Measurements from ENCODE around the gene GPR156. TPM values are rescaled to one million over a fixed set of nuclear protein-coding genes. Genes with fewer than 3 reads are reported as not detected.

The GPR156 gene
- total RNA-seq, 1 donor: 0.42 TPM

DNA sequence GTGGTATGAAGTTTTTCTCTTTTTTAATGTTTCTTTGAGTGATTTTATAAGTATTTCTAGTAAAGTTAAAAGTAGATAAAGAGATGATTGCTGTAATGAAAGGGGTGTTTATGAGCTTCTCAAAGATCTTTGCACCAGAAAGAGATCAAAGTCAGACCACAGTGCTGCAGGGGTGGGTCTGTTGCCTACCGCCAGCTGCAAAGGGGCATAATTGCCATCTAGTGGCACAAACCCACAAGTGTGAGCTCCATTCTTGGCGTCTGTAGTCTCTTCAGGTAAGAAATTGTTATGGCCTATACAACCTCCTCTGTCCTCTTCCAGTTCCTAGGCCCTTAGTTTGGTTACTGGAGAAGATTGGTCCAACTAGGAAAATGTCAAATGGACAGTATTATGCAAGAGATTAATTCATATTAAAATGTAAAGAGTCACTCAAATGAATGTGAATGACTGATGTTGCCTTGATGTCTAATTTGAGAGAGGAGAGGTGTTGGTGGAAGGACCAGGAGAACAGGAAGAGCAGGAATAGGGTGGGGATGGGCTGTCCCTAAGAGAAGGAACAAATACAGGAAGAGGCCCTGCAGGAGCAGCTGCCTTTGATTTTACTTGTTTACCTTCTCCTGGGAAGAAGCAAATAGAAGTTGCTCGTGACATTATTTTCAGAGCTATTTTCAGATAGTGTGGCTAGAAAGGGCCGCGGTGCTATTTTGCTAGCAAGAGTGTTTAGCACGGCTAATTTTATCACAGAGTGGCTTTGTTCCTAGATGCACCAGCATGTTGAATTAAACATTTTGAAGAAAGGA, 137.8 kb downstream of the GPR156 start:
- Histone ChIP-seq H3K4me3 (ENCODE audit: low read length) (no peak overlapping the region), H3K9me3 (ENCODE audit: low read depth, low read length) (no peaks in the 10 kb centered on the region), H3K4me1 (ENCODE audit: insufficient read depth, low read length) (peaks cover 7% of the 10 kb centered on the region), H3K27me3 (ENCODE audit: insufficient read depth, low read length) (no peaks in the 10 kb centered on the region)

DNA sequence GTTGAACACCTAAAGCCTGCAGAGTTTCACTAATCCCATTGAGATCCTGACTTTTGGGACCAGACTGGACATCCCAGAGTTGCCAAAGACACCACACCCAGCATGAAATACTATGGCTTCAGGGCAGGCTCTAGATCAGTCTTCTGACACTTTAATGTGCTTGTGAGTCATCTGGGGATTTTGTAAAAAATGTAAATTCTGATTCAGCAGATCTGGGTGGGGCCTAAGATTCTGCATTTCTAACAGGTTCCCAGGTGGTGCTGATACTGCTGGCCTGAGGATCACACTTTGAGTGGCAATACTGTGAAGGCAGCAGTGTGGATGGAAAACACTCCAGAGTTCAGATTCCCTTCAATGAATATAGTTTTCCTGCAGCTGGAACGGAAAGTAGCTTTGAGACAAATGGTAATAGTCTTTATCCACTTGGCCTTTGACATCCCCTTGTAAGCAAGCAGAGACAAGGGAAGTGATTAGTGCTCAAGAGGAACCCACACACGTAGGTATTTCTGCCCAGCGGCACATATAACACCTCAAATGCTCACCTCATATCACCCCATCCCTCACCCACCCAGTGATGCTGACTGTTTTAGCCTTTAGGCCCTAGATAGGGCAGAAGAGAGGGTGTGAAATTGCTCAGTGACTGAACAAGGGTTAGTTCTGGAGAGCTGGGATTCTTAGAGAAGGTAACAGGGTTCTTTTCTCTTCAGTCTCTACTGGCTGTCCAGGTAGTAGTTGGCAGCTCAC, 139.3 kb downstream of the GPR156 start:
- no peaks in the 10 kb centered on the region for H3K27me3 ChIP-seq (ENCODE audit: insufficient read depth, low read length)
- H3K4me1 ChIP-seq (ENCODE audit: insufficient read depth, low read length): peaks cover 7% of the 10 kb centered on the region
- H3K4me3 ChIP-seq (ENCODE audit: low read length): no peak overlapping the region
- no peaks in the 10 kb centered on the region for H3K9me3 ChIP-seq (ENCODE audit: low read depth, low read length)

DNA sequence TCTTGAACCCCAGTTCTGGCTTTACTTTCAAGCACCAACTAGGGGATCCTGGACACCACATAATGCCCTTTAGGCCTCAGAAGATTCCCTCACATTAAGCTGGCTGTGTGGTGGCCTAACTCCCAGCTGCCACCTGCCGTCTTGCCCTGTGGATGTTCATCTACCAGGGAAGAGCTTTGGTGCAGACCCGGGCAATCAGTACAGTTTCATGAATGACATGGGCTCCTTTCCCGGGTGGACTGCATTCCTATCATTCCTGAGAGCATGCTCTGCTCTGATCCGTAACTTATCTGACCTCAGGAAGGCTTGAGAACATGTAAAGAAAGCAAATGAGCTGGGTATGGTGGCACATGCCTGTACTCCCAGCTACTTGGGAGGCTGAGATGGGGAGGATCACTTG, 140.8 kb downstream of the GPR156 start:
- H3K27me3 ChIP-seq (ENCODE audit: insufficient read depth, low read length): no peaks in the 10 kb centered on the region
- no peak overlapping the region for H3K4me3 ChIP-seq (ENCODE audit: low read length)
- peaks cover 7% of the 10 kb centered on the region for H3K4me1 ChIP-seq (ENCODE audit: insufficient read depth, low read length)
- H3K9me3 ChIP-seq (ENCODE audit: low read depth, low read length): no peaks in the 10 kb centered on the region

DNA sequence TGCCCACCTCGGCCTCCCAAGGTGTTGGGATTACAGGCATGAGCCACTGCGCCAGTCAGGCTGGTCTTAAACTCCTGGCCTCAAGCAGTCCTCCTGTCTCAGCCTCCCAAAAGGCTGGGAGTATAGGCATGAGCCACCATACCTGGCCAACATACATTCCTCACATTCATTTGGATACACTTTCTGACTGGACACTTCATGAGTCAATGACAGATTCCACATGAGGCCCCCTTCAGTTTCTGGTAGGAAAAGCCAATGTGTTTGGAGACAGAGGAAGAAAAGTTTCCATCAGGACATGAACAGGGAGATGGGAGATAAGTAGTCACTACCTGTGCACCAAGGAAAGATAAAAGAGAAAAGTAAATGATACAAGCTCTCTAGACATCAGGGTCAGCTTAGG, 141.3 kb downstream of the GPR156 start:
- Histone ChIP-seq H3K27me3 (ENCODE audit: insufficient read depth, low read length) (no peaks in the 10 kb centered on the region), H3K4me1 (ENCODE audit: insufficient read depth, low read length) (peaks cover 5% of the 10 kb centered on the region), H3K9me3 (ENCODE audit: low read depth, low read length) (no peaks in the 10 kb centered on the region), H3K4me3 (ENCODE audit: low read length) (no peak overlapping the region)

DNA sequence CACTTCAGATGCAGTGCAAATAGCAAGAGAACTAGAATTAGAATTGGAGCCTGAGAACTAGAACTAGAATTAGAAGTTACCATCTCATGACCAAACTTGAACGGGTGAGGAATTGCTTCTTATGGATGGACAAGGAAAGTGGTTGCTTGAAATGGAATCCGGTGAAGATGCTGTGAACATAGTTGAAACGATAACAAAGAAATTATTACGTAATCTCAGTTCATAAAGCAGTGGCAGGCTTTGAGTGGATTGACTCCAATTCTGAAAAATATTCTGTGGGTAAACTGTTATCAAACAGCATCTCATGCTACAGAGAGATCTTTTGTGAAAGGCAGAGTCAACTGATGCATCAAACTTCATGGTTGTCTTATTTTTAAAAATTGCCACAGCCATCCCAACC, 142.8 kb downstream of the GPR156 start:
- H3K4me3 ChIP-seq (ENCODE audit: low read length): no peak overlapping the region

DNA sequence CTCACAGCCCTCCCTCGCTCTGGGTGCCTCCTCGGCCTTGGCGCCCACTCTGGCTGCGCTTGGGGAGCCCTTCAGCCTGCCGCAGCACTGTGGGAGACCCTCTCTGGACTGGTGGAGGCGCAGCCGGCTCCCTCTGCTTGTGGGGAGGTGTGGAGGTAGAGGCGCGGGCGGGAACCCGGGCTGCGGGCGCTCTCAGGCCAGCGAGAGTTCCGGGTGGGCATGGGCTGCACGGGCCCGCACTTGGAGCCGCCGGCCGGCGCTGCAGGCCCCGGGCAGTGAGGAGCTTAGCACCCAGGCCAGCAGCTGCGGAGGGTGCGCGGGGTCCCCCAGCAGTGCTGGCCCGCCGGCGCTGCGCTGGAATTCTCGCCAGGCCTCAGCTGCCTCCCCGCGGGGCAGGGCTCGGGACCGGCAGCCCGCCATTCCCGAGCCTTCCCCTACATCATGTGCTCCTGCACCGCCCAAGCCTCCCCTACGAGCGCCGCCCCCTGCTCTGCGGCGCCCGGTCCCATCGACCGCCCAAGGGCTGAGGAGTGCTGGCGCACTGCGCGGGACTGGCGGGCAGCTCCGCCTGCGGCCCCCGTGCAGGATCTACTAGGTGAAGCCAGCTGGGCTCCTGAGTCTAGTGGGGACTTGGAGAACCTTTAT, 144.8 kb downstream of the GPR156 start:
- no peaks in the 10 kb centered on the region for H3K27me3 ChIP-seq (ENCODE audit: insufficient read depth, low read length)
- no peaks in the 10 kb centered on the region for H3K4me1 ChIP-seq (ENCODE audit: insufficient read depth, low read length)
- no peak overlapping the region for H3K4me3 ChIP-seq (ENCODE audit: low read length)
- no peaks in the 10 kb centered on the region for H3K9me3 ChIP-seq (ENCODE audit: low read depth, low read length)

More for the DNA sequence above, 142.8 kb downstream of the GPR156 start:
- no peaks in the 10 kb centered on the region for H3K4me1 ChIP-seq (ENCODE audit: insufficient read depth, low read length)
- H3K27me3 ChIP-seq (ENCODE audit: insufficient read depth, low read length): no peaks in the 10 kb centered on the region
- H3K9me3 ChIP-seq (ENCODE audit: low read depth, low read length): no peaks in the 10 kb centered on the region

DNA sequence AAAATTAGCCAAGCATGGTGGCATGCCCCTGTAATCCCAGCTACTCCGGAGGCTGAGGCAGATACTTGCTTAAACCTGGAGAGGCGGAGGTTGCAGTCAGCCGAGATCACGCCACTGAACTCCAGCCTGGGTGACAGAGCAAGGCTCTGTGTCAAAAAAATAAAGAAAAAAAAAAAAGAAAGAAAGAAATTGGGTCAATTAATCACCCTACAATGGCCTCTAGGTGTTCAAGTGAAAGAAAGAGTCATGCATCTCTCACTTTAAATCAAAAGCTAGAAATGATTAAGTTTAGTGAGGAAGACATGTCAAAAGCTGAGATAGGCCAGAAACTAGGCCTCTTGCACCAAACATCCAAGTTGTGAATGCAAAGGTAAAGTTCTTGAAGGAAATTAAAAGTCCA, 145.9 kb downstream of the GPR156 start:
- no peak overlapping the region for H3K4me3 ChIP-seq (ENCODE audit: low read length)
- H3K9me3 ChIP-seq (ENCODE audit: low read depth, low read length): no peaks in the 10 kb centered on the region
- H3K27me3 ChIP-seq (ENCODE audit: insufficient read depth, low read length): no peaks in the 10 kb centered on the region
- H3K4me1 ChIP-seq (ENCODE audit: insufficient read depth, low read length): no peaks in the 10 kb centered on the region

DNA sequence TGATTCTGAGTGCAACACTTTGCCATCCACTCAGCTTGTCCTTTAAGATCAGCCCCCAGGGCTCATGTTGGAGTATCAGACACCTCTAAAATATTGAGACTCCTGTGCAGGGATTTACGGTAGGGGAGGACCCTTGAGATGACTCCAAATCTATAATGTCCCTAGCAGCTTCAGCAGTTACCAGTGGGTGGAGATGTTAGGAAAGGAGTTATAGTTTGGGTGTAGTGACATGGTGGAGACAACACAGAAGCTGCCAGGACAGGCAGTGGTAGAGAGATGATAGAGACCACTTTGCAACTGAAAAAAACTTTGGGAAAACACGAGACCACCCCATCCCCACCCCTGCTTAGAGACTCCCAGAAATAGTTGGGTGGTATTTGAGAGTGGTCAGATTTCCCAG, 147.5 kb downstream of the GPR156 start:
- Histone ChIP-seq H3K4me1 (ENCODE audit: insufficient read depth, low read length) (no peaks in the 10 kb centered on the region), H3K9me3 (ENCODE audit: low read depth, low read length) (no peaks in the 10 kb centered on the region), H3K4me3 (ENCODE audit: low read length) (no peak overlapping the region), H3K27me3 (ENCODE audit: insufficient read depth, low read length) (no peaks in the 10 kb centered on the region)

DNA sequence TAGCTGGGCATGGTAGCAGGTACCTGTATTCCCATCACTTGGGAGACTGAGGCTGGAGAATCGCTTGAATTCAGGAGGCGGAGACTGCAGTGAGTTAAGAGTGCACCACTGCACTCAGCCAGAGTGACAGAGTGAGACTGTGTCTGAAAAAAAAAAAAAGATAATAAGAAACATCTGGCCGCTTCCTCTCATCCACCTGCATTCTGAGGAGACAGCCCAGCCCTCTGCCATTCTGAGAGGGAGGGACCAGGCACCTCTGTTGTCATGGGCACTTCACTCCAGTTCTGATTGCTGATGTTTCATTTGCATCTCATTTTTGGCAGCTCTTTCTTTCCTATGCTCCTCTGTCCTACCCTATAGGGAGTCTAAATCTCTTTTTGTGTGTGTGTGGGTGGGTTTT, 154.4 kb downstream of the GPR156 start:
- no peaks in the 10 kb centered on the region for H3K4me1 ChIP-seq (ENCODE audit: insufficient read depth, low read length)
- no peaks in the 10 kb centered on the region for H3K9me3 ChIP-seq (ENCODE audit: low read depth, low read length)
- no peaks in the 10 kb centered on the region for H3K27me3 ChIP-seq (ENCODE audit: insufficient read depth, low read length)
- H3K4me3 ChIP-seq (ENCODE audit: low read length): no peak overlapping the region

DNA sequence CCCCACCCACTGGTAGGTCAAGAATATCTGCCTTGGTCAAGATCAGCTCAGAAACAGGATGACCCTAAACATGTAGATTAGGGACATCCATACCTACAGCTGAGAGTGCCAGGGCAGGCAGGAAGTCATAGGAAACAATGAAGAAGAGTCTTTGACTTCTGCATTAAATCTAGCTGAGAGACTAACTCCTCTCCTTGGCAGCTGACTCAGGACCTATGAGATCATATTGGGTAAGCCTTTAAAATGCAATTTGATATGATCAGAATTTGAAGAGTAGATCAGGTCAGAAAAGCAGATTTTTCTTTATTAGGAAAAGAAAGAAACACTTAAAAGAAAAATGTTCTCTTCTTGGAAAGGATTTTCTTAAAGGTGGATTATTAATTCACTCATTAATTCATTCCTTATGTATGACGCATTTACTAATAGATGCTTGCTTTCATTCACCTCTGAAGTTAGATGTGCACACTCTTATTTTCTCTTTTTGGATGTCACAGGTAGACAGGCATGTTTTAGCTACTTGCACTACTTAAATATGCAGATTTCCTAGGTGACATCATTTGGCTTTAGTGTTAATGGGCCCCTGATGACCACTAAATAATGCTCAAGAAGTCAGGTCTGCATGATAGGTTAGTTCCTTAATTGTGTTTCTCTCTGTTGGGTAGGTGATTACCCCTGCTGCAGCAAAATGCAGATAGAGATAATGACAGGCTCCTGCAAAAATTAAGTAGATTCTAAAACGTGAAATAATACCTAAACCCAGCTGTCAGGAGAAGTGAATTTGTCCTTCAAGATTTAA, 155.1 kb downstream of the GPR156 start:
- Histone ChIP-seq H3K4me3 (ENCODE audit: low read length) (no peak overlapping the region), H3K4me1 (ENCODE audit: insufficient read depth, low read length) (no peaks in the 10 kb centered on the region), H3K9me3 (ENCODE audit: low read depth, low read length) (no peaks in the 10 kb centered on the region), H3K27me3 (ENCODE audit: insufficient read depth, low read length) (no peaks in the 10 kb centered on the region)

DNA sequence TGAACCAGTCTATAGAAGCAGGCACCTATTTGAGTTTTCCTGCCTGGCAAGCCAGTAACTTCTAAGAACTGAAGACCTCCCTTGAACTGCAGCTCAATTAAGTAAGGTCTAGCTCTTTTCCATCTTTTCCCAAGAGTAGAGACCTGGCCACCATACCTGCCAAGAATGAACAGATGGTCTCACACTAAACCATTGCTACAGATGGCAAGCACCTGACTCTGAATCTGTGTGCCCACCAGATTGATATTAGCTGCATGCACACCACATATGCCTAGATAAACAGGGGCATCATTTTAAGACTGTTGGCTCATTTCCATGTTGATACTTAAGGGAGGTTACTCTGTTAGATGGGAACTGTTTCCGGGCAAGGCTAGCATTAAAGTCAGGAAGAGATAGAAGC, 156.0 kb downstream of the GPR156 start:
- H3K4me3 ChIP-seq (ENCODE audit: low read length): no peak overlapping the region
- H3K4me1 ChIP-seq (ENCODE audit: insufficient read depth, low read length): no peaks in the 10 kb centered on the region
- H3K9me3 ChIP-seq (ENCODE audit: low read depth, low read length): no peaks in the 10 kb centered on the region
- H3K27me3 ChIP-seq (ENCODE audit: insufficient read depth, low read length): no peaks in the 10 kb centered on the region

DNA sequence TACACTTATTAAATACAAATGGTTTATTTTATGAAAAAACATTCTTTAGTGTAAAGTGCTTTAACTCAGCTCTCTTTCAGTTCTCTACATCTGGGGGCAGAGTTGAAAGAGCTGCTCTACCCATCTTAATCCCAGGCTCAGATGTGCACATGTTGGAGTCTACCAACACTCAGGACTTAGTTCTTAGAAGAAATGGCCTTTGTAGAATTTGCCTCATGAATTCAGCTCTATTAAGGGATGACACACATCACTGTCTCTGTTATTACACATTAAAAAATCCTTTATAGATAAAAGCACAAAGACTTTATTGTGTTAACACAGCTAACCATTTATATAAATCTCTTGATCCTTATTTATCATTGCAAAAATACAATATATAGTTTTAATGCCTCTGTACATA, 159.0 kb downstream of the GPR156 start:
- Histone ChIP-seq H3K27me3 (ENCODE audit: insufficient read depth, low read length) (no peaks in the 10 kb centered on the region), H3K4me1 (ENCODE audit: insufficient read depth, low read length) (no peaks in the 10 kb centered on the region), H3K4me3 (ENCODE audit: low read length) (no peak overlapping the region), H3K9me3 (ENCODE audit: low read depth, low read length) (no peaks in the 10 kb centered on the region)

DNA sequence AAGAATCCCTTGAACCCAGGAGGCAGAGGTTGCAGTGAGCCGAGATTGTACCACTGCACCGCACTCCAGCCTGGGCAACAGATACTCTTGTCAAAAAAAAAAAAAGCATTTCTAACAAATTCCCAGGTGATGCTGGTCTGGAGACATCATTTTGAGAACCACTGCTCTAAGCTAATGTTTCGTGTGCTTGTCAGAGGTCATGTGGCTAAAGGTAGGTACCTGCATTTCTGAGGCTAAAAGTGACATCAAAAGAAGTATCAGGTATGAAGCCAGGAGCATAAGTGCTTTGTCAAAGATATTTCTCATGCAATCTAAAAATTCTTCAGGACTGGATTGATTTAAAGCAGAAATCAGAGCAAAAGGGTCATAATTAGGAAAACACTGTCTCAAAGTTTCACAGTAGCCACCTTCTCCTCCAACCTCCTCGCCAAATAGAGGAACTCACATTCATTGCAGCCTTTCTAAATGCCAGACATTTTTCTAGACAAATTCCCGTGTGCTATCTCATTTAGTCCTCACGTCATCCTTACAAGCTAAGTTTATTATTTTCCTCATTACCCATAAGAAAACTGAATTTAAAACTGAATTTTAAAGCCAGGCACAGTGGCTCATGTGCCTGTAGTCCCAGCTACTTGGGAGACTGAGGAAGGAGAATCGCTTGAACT, 165.0 kb downstream of the GPR156 start:
- Histone ChIP-seq H3K4me1 (ENCODE audit: insufficient read depth, low read length) (no peaks in the 10 kb centered on the region), H3K9me3 (ENCODE audit: low read depth, low read length) (no peaks in the 10 kb centered on the region), H3K4me3 (ENCODE audit: low read length) (no peak overlapping the region), H3K27me3 (ENCODE audit: insufficient read depth, low read length) (no peaks in the 10 kb centered on the region)

Measured in mononuclear cell (primary cell).